IMR-90 (cell line): Measurements from ENCODE around the gene DAPK1. TPM values are rescaled to one million over a fixed set of nuclear protein-coding genes. Genes with fewer than 3 reads are reported as not detected.

Experiments
- ATAC-seq: fragments of 200-7000 bp; cut with Tn5 transposase; 2 replicates; pipeline ENCODE4 v1.9.1; 2020; ENCODE audit warnings: low read depth, mild to moderate bottlenecking, moderate library complexity
- BruUV-seq: library from RNA; stranded (reverse); fragments of 400-500 nt; replicated peaks from 2 replicates; lab custom pipeline; 2021; lab: Mats Ljungman, UMichigan
- CTCF ChIA-PET: fragments of 300-600 bp; formaldehyde crosslinking; extraction: SDS; loops from one replicate; lab custom pipeline; 2021; ENCODE audit warnings: antibody characterized with exemption; lab: Yijun Ruan, JAX
- POLR2A ChIA-PET: fragments of 300-600 bp; sonication (Branson Sonifier 250); formaldehyde crosslinking; loops from one replicate; lab custom pipeline; 2022; ENCODE audit warnings: antibody characterized with exemption; ENCODE audit not compliant: unreplicated experiment; lab: Charles Lee
- DNase-seq: peaks from one replicate; pipeline ENCODE4 v3.0.0; 2013
- H2AFZ ChIP-seq: replicated peaks from 2 replicates; pipeline ENCODE3; 2013; ENCODE audit warnings: low read length, mild to moderate bottlenecking; ENCODE audit not compliant: poor library complexity
- H2AK5ac ChIP-seq: 2 replicates; pipeline ENCODE4 v1.6.1; 2013; ENCODE audit warnings: low read depth, low read length, inconsistent platforms
- H2AK9ac ChIP-seq: replicated peaks from 2 replicates; pipeline ENCODE3; 2013; ENCODE audit warnings: mild to moderate bottlenecking, low read depth, low read length, moderate library complexity; ENCODE audit not compliant: poor library complexity
- H2BK120ac ChIP-seq: 2 replicates; pipeline ENCODE4 v1.6.1; 2013; ENCODE audit warnings: low read depth, low read length, inconsistent platforms
- H2BK15ac ChIP-seq: 3 replicates; pipeline ENCODE4 v1.6.1; 2013; ENCODE audit warnings: low read depth, low read length, inconsistent platforms
- H2BK20ac ChIP-seq: 2 replicates; pipeline ENCODE4 v1.6.1; 2013; ENCODE audit warnings: low read depth, mild to moderate bottlenecking, inconsistent platforms, low read length, moderate library complexity
- H2BK5ac ChIP-seq: 2 replicates; pipeline ENCODE4 v1.6.1; 2013; ENCODE audit warnings: mild to moderate bottlenecking, low read depth, low read length, inconsistent platforms; ENCODE audit not compliant: poor library complexity, severe bottlenecking
- H3K14ac ChIP-seq: replicated peaks from 2 replicates; pipeline ENCODE4 v1.6.1; 2013; ENCODE audit warnings: low read depth, low read length, inconsistent platforms
- H3K18ac ChIP-seq: 2 replicates; pipeline ENCODE4 v1.6.1; 2013; ENCODE audit warnings: low read depth, low read length, control low read depth
- H3K23ac ChIP-seq: 2 replicates; pipeline ENCODE4 v1.6.1; 2013; ENCODE audit warnings: low read depth, low read length, inconsistent platforms
- H3K27ac ChIP-seq: 2 replicates; pipeline ENCODE4 v1.5.1; 2013; ENCODE audit warnings: mild to moderate bottlenecking, control low read depth, low read length; ENCODE audit not compliant: insufficient read depth
- H3K27me3 ChIP-seq: 2 replicates; pipeline ENCODE4 v1.6.1; 2013; ENCODE audit warnings: low read length; ENCODE audit not compliant: control insufficient read depth, insufficient read depth
- H3K36me3 ChIP-seq: 2 replicates; pipeline ENCODE4 v1.6.1; 2013; ENCODE audit warnings: low read length, mixed read lengths; ENCODE audit not compliant: control insufficient read depth, insufficient read depth
- H3K4ac ChIP-seq: 2 replicates; pipeline ENCODE4 v1.6.1; 2013; ENCODE audit warnings: low read depth, low read length, inconsistent platforms
- H3K4me1 ChIP-seq: 2 replicates; pipeline ENCODE4 v1.6.1; 2013; ENCODE audit warnings: low read length, mixed read lengths; ENCODE audit not compliant: control insufficient read depth, insufficient read depth
- H3K4me2 ChIP-seq: 2 replicates; pipeline ENCODE4 v1.6.1; 2013; ENCODE audit warnings: low read depth, mild to moderate bottlenecking, control low read depth, low read length, moderate library complexity
- H3K4me3 ChIP-seq: 2 replicates; pipeline ENCODE4 v1.5.1; 2013; ENCODE audit warnings: low read depth, mild to moderate bottlenecking, control low read depth, low read length, moderate library complexity; ENCODE audit not compliant: insufficient read depth
- H3K56ac ChIP-seq: 2 replicates; pipeline ENCODE4 v1.6.1; 2013; ENCODE audit warnings: low read length, inconsistent platforms; ENCODE audit not compliant: insufficient read depth; ENCODE audit errors: extremely low read depth
- H3K79me1 ChIP-seq, 2 experiments: 2 replicates each; pipeline ENCODE4 v1.6.1; 2013; ENCODE audit warnings: low read length in 2 of 2, inconsistent platforms in 1 of 2, low read depth in 1 of 2
- H3K9ac ChIP-seq: 2 replicates; pipeline ENCODE4 v1.6.1; 2013; ENCODE audit warnings: low read depth, low read length, control low read depth
- H3K9me1 ChIP-seq: 2 replicates; pipeline ENCODE4 v1.6.1; 2013; ENCODE audit warnings: low read length, inconsistent platforms; ENCODE audit not compliant: insufficient read depth
- H3K9me3 ChIP-seq: 2 replicates; pipeline ENCODE4 v1.6.1; 2013; ENCODE audit warnings: low read length; ENCODE audit not compliant: control insufficient read depth, insufficient read depth
- H4K20me1 ChIP-seq: 2 replicates; pipeline ENCODE4 v1.6.1; 2013; ENCODE audit warnings: low read length, inconsistent platforms; ENCODE audit not compliant: insufficient read depth
- H4K5ac ChIP-seq: 2 replicates; pipeline ENCODE4 v1.6.1; 2013; ENCODE audit warnings: mild to moderate bottlenecking, low read depth, low read length, control low read depth
- H4K8ac ChIP-seq, 2 experiments: 2 replicates each; pipeline ENCODE4 v1.6.1; 2013; ENCODE audit warnings: low read depth in 2 of 2, low read length in 2 of 2, control low read depth in 1 of 2, inconsistent platforms in 1 of 2
- H4K91ac ChIP-seq: 2 replicates; pipeline ENCODE4 v1.6.1; 2013; ENCODE audit warnings: low read depth, low read length, inconsistent platforms; ENCODE audit not compliant: insufficient read depth
- CHD1 ChIP-seq: IDR thresholded peaks from 2 replicates; pipeline ENCODE4 v1.6.1; 2012; ENCODE audit warnings: low read depth, low read length, improper control_type of control experiment
- MAFK ChIP-seq: IDR thresholded peaks from 2 replicates; pipeline ENCODE4 v1.6.1; 2012; ENCODE audit warnings: low read depth, low read length, improper control_type of control experiment
- MAZ ChIP-seq: IDR thresholded peaks from 2 replicates; pipeline ENCODE4 v1.6.1; 2012; ENCODE audit warnings: low read depth, mild to moderate bottlenecking, low read length, improper control_type of control experiment, moderate library complexity, borderline replicate concordance
- MXI1 ChIP-seq: IDR thresholded peaks from 2 replicates; pipeline ENCODE4 v1.6.1; 2012; ENCODE audit warnings: low read depth, mild to moderate bottlenecking, low read length, moderate library complexity, borderline replicate concordance
- NFE2L2 ChIP-seq: fragments of 150-350 bp; IDR thresholded peaks from 2 replicates; pipeline ENCODE4 v1.6.1; 2016; ENCODE audit warnings: low read depth, mild to moderate bottlenecking, low read length
- POLR2A ChIP-seq: IDR thresholded peaks from 2 replicates; pipeline ENCODE4 v1.6.1; 2012; ENCODE audit warnings: mild to moderate bottlenecking, low read depth, low read length
- RFX5 ChIP-seq: IDR thresholded peaks from 2 replicates; pipeline ENCODE4 v1.8.0; 2012; ENCODE audit warnings: low read depth, mild to moderate bottlenecking, low read length, moderate library complexity
- SMC3 ChIP-seq: fragments of 150-350 bp; IDR thresholded peaks from 2 replicates; pipeline ENCODE4 v1.6.1; 2016; ENCODE audit warnings: low read depth, mild to moderate bottlenecking, antibody characterized with exemption, low read length, moderate library complexity
- WGBS, 2 experiments: methylation state at CpG; one replicate each; pipeline versions ENCODE4 v1.1.5 to v1.1.7; 2013; ENCODE audit warnings: missing lambda C conversion rate in 2 of 2; ENCODE audit not compliant: insufficient read length in 1 of 2; ENCODE audit errors: extremely low coverage in 2 of 2; 5-methylcytosine and 5-hydroxymethylcytosine counted together
- dilution Hi-C: fragments of 300-500 bp; cut with HindIII; formaldehyde crosslinking; loops from one replicate; pipeline ENCODE4 v1.14.3; 2018; ENCODE audit warnings: low sequenced_read_pairs; ENCODE audit not compliant: unreplicated experiment
- in situ Hi-C: fragments of 300-500 bp; cut with MboI; formaldehyde crosslinking; loops from 3 replicates; pipeline ENCODE4 v1.14.3; 2019; ENCODE audit warnings: low sequenced_read_pairs, inconsistent platforms, mixed read lengths
- intact Hi-C: fragments of 100-400 bp; cut with micrococcal nuclease; formaldehyde crosslinking; loops from 2 replicates; pipeline ENCODE4 v1.10.0; 2022
- polyA plus RNA-seq, 3 experiments: library from polyadenylated mRNA; depleted of rRNA; stranded (reverse); fragments of >200 nt; gene quantifications; 2 replicates each; pipeline ENCODE4 v1.2.3, GENCODE V29; 2012; ENCODE audit warnings: low replicate concordance in 1 of 3
- total RNA-seq: library from RNA; depleted of rRNA; stranded (reverse); fragments of >200 nt; gene quantifications from 2 replicates; pipeline ENCODE4 v1.2.3, GENCODE V29; 2012
- TF ChIP-seq, protein P1 (sequence below): conservative IDR thresholded peaks from 2 replicates; pipeline ENCODE4 v1.5.1; 2012; ENCODE audit warnings: mild to moderate bottlenecking, low read depth, low read length, improper control_type of control experiment
- TF ChIP-seq, protein P2 (sequence below): fragments of 150-350 bp; IDR thresholded peaks from 2 replicates; pipeline ENCODE4 v1.6.1; 2016; ENCODE audit warnings: low read depth, mild to moderate bottlenecking, low read length, moderate library complexity, borderline replicate concordance

DAPK1 gene
- total and polyA plus RNA-seq, 2 of the 4 experiments (the other 2 are of a cell fraction), result under 0.01 to 0.03 TPM

DNA sequence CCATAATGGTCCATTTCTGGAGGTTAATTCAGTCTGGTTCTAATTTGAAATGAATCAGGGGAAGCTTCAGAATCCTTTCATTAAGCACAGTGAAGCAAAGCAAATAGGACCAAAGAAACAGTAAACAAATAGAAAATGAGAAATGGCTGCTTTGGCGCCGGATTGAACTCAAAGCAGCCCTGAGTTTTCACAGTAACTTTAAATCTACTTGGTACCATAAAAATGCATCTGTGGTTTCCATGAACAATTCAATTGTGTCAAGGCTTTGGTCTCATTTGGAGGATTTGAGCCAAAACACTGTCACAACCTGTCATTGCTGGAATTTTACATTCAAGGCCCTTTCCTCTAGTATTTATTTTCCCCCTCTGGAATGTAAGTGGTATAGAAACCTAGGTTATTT lies 25.9 kb upstream of the DAPK1 start:
- POLR2A ChIA-PET, result no interaction called here
- Histone ChIP-seq H2BK15ac (no peak overlapping the region), H3K79me1 (no peaks in the 10 kb centered on the region), H2BK20ac (no peak overlapping the region), H2AFZ (no peak overlapping the region), H3K4me2 (no peak overlapping the region), H2BK5ac (no peak overlapping the region), H3K27me3 (no peaks in the 10 kb centered on the region), H4K5ac (no peak overlapping the region), H3K4me1 (no peaks in the 10 kb centered on the region), H2AK9ac (no peak overlapping the region), H4K91ac (no peak overlapping the region), H3K9me3 (no peaks in the 10 kb centered on the region), H4K20me1 (no peaks in the 10 kb centered on the region), H3K9me1 (no peaks in the 10 kb centered on the region), H3K4me3 (no peak overlapping the region), H3K56ac (no peak overlapping the region), H3K4ac (no peak overlapping the region), H4K8ac (no peak overlapping the region), H2AK5ac (no peak overlapping the region), H2BK120ac (no peak overlapping the region), H3K9ac (no peak overlapping the region), H3K27ac (no peak overlapping the region), H3K14ac (no peak overlapping the region), H3K36me3 (no peaks in the 10 kb centered on the region), H3K18ac (no peak overlapping the region), H3K23ac (no peak overlapping the region)
- BruUV-seq, result no TSS peak
- intact Hi-C loops (no loop called here), dilution Hi-C loops (no loop called here), in situ Hi-C loops (no loop called here)
- CTCF ChIA-PET, result no interaction called here
- DNase-seq (no peak), ATAC-seq (no peak)
- TF ChIP-seq, protein P1, sequence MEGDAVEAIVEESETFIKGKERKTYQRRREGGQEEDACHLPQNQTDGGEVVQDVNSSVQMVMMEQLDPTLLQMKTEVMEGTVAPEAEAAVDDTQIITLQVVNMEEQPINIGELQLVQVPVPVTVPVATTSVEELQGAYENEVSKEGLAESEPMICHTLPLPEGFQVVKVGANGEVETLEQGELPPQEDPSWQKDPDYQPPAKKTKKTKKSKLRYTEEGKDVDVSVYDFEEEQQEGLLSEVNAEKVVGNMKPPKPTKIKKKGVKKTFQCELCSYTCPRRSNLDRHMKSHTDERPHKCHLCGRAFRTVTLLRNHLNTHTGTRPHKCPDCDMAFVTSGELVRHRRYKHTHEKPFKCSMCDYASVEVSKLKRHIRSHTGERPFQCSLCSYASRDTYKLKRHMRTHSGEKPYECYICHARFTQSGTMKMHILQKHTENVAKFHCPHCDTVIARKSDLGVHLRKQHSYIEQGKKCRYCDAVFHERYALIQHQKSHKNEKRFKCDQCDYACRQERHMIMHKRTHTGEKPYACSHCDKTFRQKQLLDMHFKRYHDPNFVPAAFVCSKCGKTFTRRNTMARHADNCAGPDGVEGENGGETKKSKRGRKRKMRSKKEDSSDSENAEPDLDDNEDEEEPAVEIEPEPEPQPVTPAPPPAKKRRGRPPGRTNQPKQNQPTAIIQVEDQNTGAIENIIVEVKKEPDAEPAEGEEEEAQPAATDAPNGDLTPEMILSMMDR, result no peak
- TF ChIP-seq RFX5 (no peak), POLR2A (no peak), CHD1 (no peak), SMC3 (no peak), MAZ (no peak), NFE2L2 (no peak), MXI1 (no peak), MAFK (no peak)
- TF ChIP-seq, protein P2, sequence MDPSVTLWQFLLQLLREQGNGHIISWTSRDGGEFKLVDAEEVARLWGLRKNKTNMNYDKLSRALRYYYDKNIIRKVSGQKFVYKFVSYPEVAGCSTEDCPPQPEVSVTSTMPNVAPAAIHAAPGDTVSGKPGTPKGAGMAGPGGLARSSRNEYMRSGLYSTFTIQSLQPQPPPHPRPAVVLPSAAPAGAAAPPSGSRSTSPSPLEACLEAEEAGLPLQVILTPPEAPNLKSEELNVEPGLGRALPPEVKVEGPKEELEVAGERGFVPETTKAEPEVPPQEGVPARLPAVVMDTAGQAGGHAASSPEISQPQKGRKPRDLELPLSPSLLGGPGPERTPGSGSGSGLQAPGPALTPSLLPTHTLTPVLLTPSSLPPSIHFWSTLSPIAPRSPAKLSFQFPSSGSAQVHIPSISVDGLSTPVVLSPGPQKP, result no peak
- WGBS, 2 experiments, result no CpG with 5 or more reads among the region's 2 CpGs
